ENCODE results near the gene RPS16. TPM values are rescaled to one million over a fixed set of nuclear protein-coding genes. Genes with fewer than 3 reads are reported as not detected.

Gene RPS16
- polyA plus RNA-seq, 1 donor from 2014 or later, result 2,255 TPM

Other genes with a start within 250 kb of the RPS16 start
- gene NCCRP1, start 239.0 kb downstream of the RPS16 start, polyA plus RNA-seq, result not detected
- gene SYCN, start 231.7 kb downstream of the RPS16 start, polyA plus RNA-seq, result not detected
- gene IFNL3, start 190.9 kb downstream of the RPS16 start, polyA plus RNA-seq, result not detected
- not detected for gene IFNL4, start 187.1 kb downstream of the RPS16 start, polyA plus RNA-seq
- not detected for gene IFNL2, start 167.6 kb downstream of the RPS16 start, polyA plus RNA-seq
- gene IFNL1, start 139.5 kb downstream of the RPS16 start, polyA plus RNA-seq, result not detected
- gene LRFN1, start 115.1 kb downstream of the RPS16 start, polyA plus RNA-seq, result 2.2 TPM
- 719 TPM for gene GMFG, start 99.9 kb downstream of the RPS16 start, polyA plus RNA-seq
- 22.2 TPM for gene SAMD4B, start 93.5 kb downstream of the RPS16 start, polyA plus RNA-seq
- 64.1 TPM for gene PAF1, start 44.8 kb downstream of the RPS16 start, polyA plus RNA-seq
- 68.7 TPM for gene MED29, start 44.6 kb downstream of the RPS16 start, polyA plus RNA-seq
- 579 TPM for gene ZFP36, start 29.1 kb downstream of the RPS16 start, polyA plus RNA-seq
- 6.5 TPM for gene PLEKHG2, start 23.3 kb downstream of the RPS16 start, polyA plus RNA-seq
- 111 TPM for gene SUPT5H, start 9.6 kb upstream of the RPS16 start, polyA plus RNA-seq
- gene TIMM50, start 44.9 kb upstream of the RPS16 start, polyA plus RNA-seq, result 56.8 TPM
- 1.5 TPM for gene DLL3, start 63.0 kb upstream of the RPS16 start, polyA plus RNA-seq
- not detected for gene SELENOV, start 79.2 kb upstream of the RPS16 start, polyA plus RNA-seq
- gene EID2B, start 96.9 kb upstream of the RPS16 start, polyA plus RNA-seq, result 2.5 TPM
- 14.6 TPM for gene EID2, start 104.2 kb upstream of the RPS16 start, polyA plus RNA-seq
- not detected for gene LGALS13, start 166.6 kb upstream of the RPS16 start, polyA plus RNA-seq
- not detected for gene LGALS16, start 220.0 kb upstream of the RPS16 start, polyA plus RNA-seq